Kidney epithelial cell (primary cell): ENCODE data around the gene COX8C. TPM values are rescaled to one million over a fixed set of nuclear protein-coding genes. Genes with fewer than 3 reads are reported as not detected.

ENCODE experiments used
- DNase-seq: peaks from one replicate; pipeline ENCODE4 v3.0.0-alpha.2; 2010; ENCODE audit warnings: low read depth
- H3K27me3 ChIP-seq: 2 replicates; pipeline ENCODE4 v1.6.0; 2011; ENCODE audit warnings: low read length; ENCODE audit not compliant: control insufficient read depth, insufficient read depth
- H3K36me3 ChIP-seq: 2 replicates; pipeline ENCODE4 v1.5.1; 2011; ENCODE audit warnings: low read length; ENCODE audit not compliant: control insufficient read depth, insufficient read depth
- H3K4me3 ChIP-seq: 2 replicates; pipeline ENCODE4 v1.5.1; 2011; ENCODE audit warnings: low read depth, mild to moderate bottlenecking, control low read depth, low read length
- CTCF ChIP-seq: IDR thresholded peaks from 2 replicates; pipeline ENCODE4 v1.5.1; 2011; ENCODE audit warnings: mild to moderate bottlenecking, moderate library complexity, low read length, control low read depth, inconsistent platforms; ENCODE audit not compliant: insufficient read depth, poor library complexity, severe bottlenecking
- total RNA-seq: library from RNA; depleted of rRNA; stranded (reverse); fragments of >200 nt; gene quantifications from 2 replicates; pipeline ENCODE4 v1.2.3, GENCODE V29; 2015

COX8C gene
- total RNA-seq, 1 donor from 2014 or later: not detected

DNA sequence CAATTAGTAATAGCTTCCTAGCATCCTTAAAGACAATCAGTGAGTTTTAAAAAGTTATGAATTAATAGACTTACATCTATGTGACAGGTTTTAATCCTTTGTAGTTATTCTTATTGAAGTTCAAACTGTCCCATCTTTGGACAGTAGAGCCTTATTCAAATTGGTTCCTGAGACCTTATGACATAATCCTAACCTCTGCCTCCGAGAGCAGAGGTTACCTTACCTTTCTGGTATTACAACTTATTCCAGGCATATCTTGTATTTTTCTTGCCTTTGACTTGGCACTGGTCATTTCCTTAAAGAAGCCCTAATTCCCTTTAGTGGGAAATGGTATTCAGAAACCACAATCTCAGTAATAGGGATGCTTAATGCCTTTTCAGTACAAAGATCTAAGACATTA lies 35.9 kb upstream of the COX8C start:
- no peak for TF ChIP-seq CTCF
- no peak overlapping the region for H3K4me3 ChIP-seq

GRCh38 chr14:93315575-93315974 lies 31.4 kb upstream of the COX8C start:
- TF ChIP-seq CTCF: no peak
- no peaks in the 10 kb centered on the region for H3K27me3 ChIP-seq
- H3K36me3 ChIP-seq: no peaks in the 10 kb centered on the region
- no peak overlapping the region for H3K4me3 ChIP-seq
- DNase-seq: no peak

More for the DNA sequence above, 35.9 kb upstream of the COX8C start:
- Histone ChIP-seq H3K36me3 (no peaks in the 10 kb centered on the region), H3K27me3 (no peaks in the 10 kb centered on the region)
- no peak for DNase-seq

- H3K36me3 ChIP-seq: no peaks in the 10 kb centered on the region
- no peaks in the 10 kb centered on the region for H3K27me3 ChIP-seq
- H3K4me3 ChIP-seq: no peak overlapping the region
- no peak for DNase-seq
- TF ChIP-seq CTCF: no peak
Measured at GRCh38 chr14:93316716-93317115, 30.3 kb upstream of the COX8C start.

- H3K27me3 ChIP-seq: no peaks in the 10 kb centered on the region
- TF ChIP-seq CTCF: no peak
- no peak overlapping the region for H3K4me3 ChIP-seq
- no peak for DNase-seq
- no peaks in the 10 kb centered on the region for H3K36me3 ChIP-seq
Measured at GRCh38 chr14:93317210-93317874, 29.6 kb upstream of the COX8C start.

DNA sequence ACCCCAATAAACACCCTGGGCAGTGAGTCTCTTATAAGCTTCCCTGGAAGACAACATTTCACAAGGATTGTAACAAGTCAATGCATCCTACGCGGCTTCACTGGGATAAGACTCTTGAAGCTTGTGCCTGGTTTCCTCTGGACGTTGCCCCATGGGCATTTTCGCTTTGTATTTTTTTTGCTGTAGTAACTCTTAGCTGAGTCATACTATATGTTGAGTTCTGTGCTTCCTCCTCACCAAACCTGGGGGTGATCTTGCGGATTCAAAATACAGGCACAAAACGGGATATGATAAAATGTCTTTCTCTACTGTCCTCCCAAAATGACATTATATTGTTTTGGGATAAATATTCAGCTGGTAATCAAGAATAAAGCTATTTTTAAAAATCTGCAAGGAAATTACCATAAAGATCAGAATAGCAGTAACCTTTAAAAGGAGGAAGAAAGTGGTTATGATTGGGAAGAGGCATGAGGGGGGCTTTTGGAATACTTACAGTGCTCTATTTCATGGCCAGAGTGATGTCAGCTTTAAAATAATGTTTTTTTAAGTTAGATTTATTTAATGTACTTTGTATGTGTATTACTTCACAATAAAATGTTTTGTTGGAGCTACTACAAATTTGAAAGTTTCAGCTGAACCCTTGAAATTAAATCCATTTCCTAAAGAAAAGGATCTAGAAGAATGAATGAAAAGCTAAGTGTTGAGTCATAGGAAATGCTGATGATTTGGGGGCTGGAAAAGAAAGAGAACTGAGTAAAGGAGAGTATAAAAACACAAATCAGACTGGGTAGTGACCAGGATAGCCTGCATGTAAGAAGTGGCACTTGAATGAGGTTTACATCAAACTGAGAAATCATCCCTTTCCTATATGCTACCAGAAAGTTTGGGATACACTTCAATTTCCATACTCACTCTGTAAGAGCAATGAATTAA lies 28.8 kb upstream of the COX8C start:
- no peaks in the 10 kb centered on the region for H3K27me3 ChIP-seq
- no peak for DNase-seq
- no peak for TF ChIP-seq CTCF
- no peaks in the 10 kb centered on the region for H3K36me3 ChIP-seq
- peak overlapping the region; percentile 23 for H3K4me3 ChIP-seq
